Erythroblast (primary cell): ENCODE measurements around the gene CNBD2.
"Not testable (repeated sequence)": the region's sequence is repeated elsewhere in the genome, so short reads cannot be mapped to it uniquely, and the experiment has no call there.

Source experiments
- GATA1 ChIP-seq: IDR thresholded peaks from 2 replicates; pipeline ENCODE4 v1.6.1; 2011; ENCODE audit warnings: low read depth, mild to moderate bottlenecking, control low read depth, low read length, moderate library complexity
- POLR2A ChIP-seq: IDR thresholded peaks from 2 replicates; pipeline ENCODE4 v1.6.1; 2011; ENCODE audit warnings: mild to moderate bottlenecking, low read length

GRCh38 chr20:36068526-36068925 is 100.1 kb downstream of the CNBD2 start:
- not testable (repeated sequence) for TF ChIP-seq POLR2A, GATA1
